Chondrocyte (in vitro differentiated cells): ENCODE results near the gene ZNF367. TPM values are rescaled to one million over a fixed set of nuclear protein-coding genes. Genes with fewer than 3 reads are reported as not detected.
A peak's percentile ranks its signal among the peaks of the same experiment; 100 is the strongest.

Experiments used
- DNase-seq: peaks from one replicate; pipeline ENCODE4 v3.0.0; 2021; ENCODE audit warnings: mixed read lengths, low spot score
- H3K27ac Mint-ChIP-seq: one replicate; pipeline ENCODE4 v1.8.0; 2021; ENCODE audit warnings: mild to moderate bottlenecking, moderate library complexity, mixed read lengths; ENCODE audit not compliant: unreplicated experiment
- H3K27me3 Mint-ChIP-seq: 2 replicates; pipeline ENCODE4 v1.8.0; 2021; ENCODE audit warnings: low read depth, mixed read lengths
- H3K36me3 Mint-ChIP-seq: 2 replicates; pipeline ENCODE4 v1.8.0; 2021; ENCODE audit warnings: low read depth, mixed read lengths
- H3K4me1 Mint-ChIP-seq: 2 replicates; pipeline ENCODE4 v1.8.0; 2021; ENCODE audit warnings: low read depth, mild to moderate bottlenecking, mixed read lengths
- H3K4me3 Mint-ChIP-seq: one replicate; pipeline ENCODE4 v1.8.0; 2021; ENCODE audit warnings: mild to moderate bottlenecking, moderate library complexity, mixed read lengths; ENCODE audit not compliant: unreplicated experiment
- H3K9me3 Mint-ChIP-seq: 2 replicates; pipeline ENCODE4 v1.8.0; 2021; ENCODE audit warnings: low read depth, mixed read lengths
- CTCF ChIP-seq: fragments of 200-600 bp; sonication (generic); IDR thresholded peaks from 2 replicates; pipeline ENCODE4 v1.5.0; 2021; ENCODE audit warnings: antibody characterized with exemption, mild to moderate bottlenecking, moderate library complexity
- total RNA-seq: library from RNA; stranded (reverse); gene quantifications from 3 replicates; pipeline ENCODE4 v1.2.1, GENCODE V29; 2021

The ZNF367 gene
- total RNA-seq, 1 donor from 2014 or later, result 1.7 TPM

GRCh38 chr9:96343515-96344360, 74.4 kb downstream of the ZNF367 start:
- Mint-ChIP-seq H3K27ac (peak overlapping the region; percentile 36), H3K36me3 (peaks cover 10% of the 10 kb centered on the region), H3K27me3 (no peaks in the 10 kb centered on the region), H3K4me1 (peaks cover 16% of the 10 kb centered on the region), H3K9me3 (peaks cover 4% of the 10 kb centered on the region), H3K4me3 (no peak overlapping the region)
- no peak for TF ChIP-seq CTCF
- DNase-seq, result no peak

GRCh38 chr9:96342571-96343245, 75.5 kb downstream of the ZNF367 start:
- DNase-seq, result no peak
- Mint-ChIP-seq H3K9me3 (no peaks in the 10 kb centered on the region), H3K4me3 (no peak overlapping the region), H3K4me1 (peaks cover 16% of the 10 kb centered on the region), H3K27ac (no peak overlapping the region), H3K36me3 (peaks cover 4% of the 10 kb centered on the region), H3K27me3 (no peaks in the 10 kb centered on the region)
- no peak for TF ChIP-seq CTCF

- peaks cover 2% of the 10 kb centered on the region for H3K36me3 Mint-ChIP-seq
- no peak for DNase-seq
- no peak overlapping the region for H3K4me3 Mint-ChIP-seq
- H3K27me3 Mint-ChIP-seq, result no peaks in the 10 kb centered on the region
- H3K4me1 Mint-ChIP-seq, result peaks cover 16% of the 10 kb centered on the region
- no peaks in the 10 kb centered on the region for H3K9me3 Mint-ChIP-seq
- no peak overlapping the region for H3K27ac Mint-ChIP-seq
- no peak for TF ChIP-seq CTCF
These were observed 77.5 kb downstream of the ZNF367 start for GRCh38 chr9:96340707-96341106.

- Mint-ChIP-seq H3K27ac (no peak overlapping the region), H3K36me3 (peaks cover 6% of the 10 kb centered on the region), H3K27me3 (no peaks in the 10 kb centered on the region), H3K9me3 (no peaks in the 10 kb centered on the region), H3K4me1 (peaks cover 9% of the 10 kb centered on the region), H3K4me3 (no peak overlapping the region)
- TF ChIP-seq CTCF, result no peak
- DNase-seq, result no peak
These were observed 79.9 kb downstream of the ZNF367 start for GRCh38 chr9:96338299-96338698.

Other genes starting within 250 kb of the ZNF367 start
- gene HSD17B3, start 116.2 kb downstream of the ZNF367 start, total RNA-seq, result not detected in 3 replicates
- 10.3 to 14.2 TPM (median 13.0 TPM) in 3 replicates for gene SLC35D2, start 34.7 kb downstream of the ZNF367 start, total RNA-seq
- 19.3 to 28.9 TPM (median 26.2 TPM) in 3 replicates for gene HABP4, start 31.8 kb upstream of the ZNF367 start, total RNA-seq
- gene CDC14B, start 201.5 kb upstream of the ZNF367 start, total RNA-seq, result 14.5 to 16.8 TPM (median 15.5 TPM) in 3 replicates
- 20.7 to 24.7 TPM (median 20.9 TPM) in 3 replicates for gene PRXL2C, start 236.9 kb upstream of the ZNF367 start, total RNA-seq